Ovary (tissue), 9 donors: ENCODE results near the gene SULT1A3. TPM values are rescaled to one million over a fixed set of nuclear protein-coding genes. Genes with fewer than 3 reads are reported as not detected.
"Not testable (repeated sequence)": the region's sequence is repeated elsewhere in the genome, so short reads cannot be mapped to it uniquely, and the experiment has no call there.

Experiments
- DNase-seq, 5 donors: peaks; one replicate each; pipeline ENCODE4 v3.0.0-alpha.2; 2019 to 2020
- H3K27ac ChIP-seq, 2 donors: fragments of 200-600 bp; one replicate each; pipeline versions ENCODE4 v1.5.1 to v1.8.0; 2019 to 2022
- H3K27me3 ChIP-seq: fragments of 200-600 bp; one replicate; pipeline ENCODE4 v1.8.0; 2022
- H3K36me3 ChIP-seq: fragments of 200-600 bp; sonication (generic); one replicate; pipeline ENCODE4 v1.5.1; 2019
- H3K4me1 ChIP-seq: one replicate; pipeline ENCODE4 v1.8.1; 2013; ENCODE audit warnings: mild to moderate bottlenecking, moderate library complexity; ENCODE audit not compliant: insufficient read depth
- H3K4me3 ChIP-seq: fragments of 200-600 bp; sonication (generic); one replicate; pipeline ENCODE4 v1.5.1; 2017
- H3K9me3 ChIP-seq, 2 donors: fragments of 200-600 bp in 1 of 2; sonication (generic) in 1 of 2; one replicate each; pipeline versions ENCODE4 v1.5.1 to v1.8.1; 2013 to 2019; ENCODE audit warnings: mild to moderate bottlenecking in 1 of 2, moderate library complexity in 1 of 2
- EP300 ChIP-seq: sonication (generic); formaldehyde crosslinking; IDR thresholded peaks from one replicate; pipeline ENCODE4 v1.6.1; 2017; ENCODE audit warnings: antibody characterized with exemption
- POLR2A ChIP-seq: fragments of 450-650 bp; IDR thresholded peaks from one replicate; pipeline ENCODE4 v1.6.1; 2017; ENCODE audit warnings: antibody characterized with exemption, mild to moderate bottlenecking, moderate library complexity
- WGBS, 3 donors: extraction: QIAGEN DNeasy Blood & Tissue Kit in 1 of 3; methylation state at CpG; one replicate each; pipeline versions ENCODE4 v1.1.5 to v1.1.7; 2013 to 2017; 5-methylcytosine and 5-hydroxymethylcytosine counted together
- intact Hi-C, 4 donors: fragments of 100-400 bp; cut with DNase I; formaldehyde crosslinking; loops; one replicate each; pipeline versions ENCODE4 v1.11.0 to v1.15.1; 2022 to 2023
- polyA plus RNA-seq, 2 donors: library from polyadenylated mRNA; stranded (reverse); fragments of 200-250 nt in 1 of 2; fragments of 350-450 nt in 1 of 2; fragmentation: Illumina TruSeq in 1 of 2; extraction: RNeasy Lipid Tissue Mini Kit (QIAGEN cat#74804) in 1 of 2; gene quantifications; one replicate each; pipeline ENCODE4 v1.2.3, GENCODE V29; 2013 to 2014
- total RNA-seq, 7 donors: library from RNA; depleted of rRNA in 2 of 7; stranded (reverse); fragments of >200 nt in 2 of 7; fragmentation: NEBNext Ultra II Directional in 3 of 7; extraction: Animal tissue kit (Norgen Biotek cat#: 25700) in 3 of 7; gene quantifications; one replicate each; pipeline versions ENCODE4 v1.1.0 to v1.2.4, GENCODE V29; 2016 to 2023
- TF ChIP-seq, protein P1 (sequence below), 3 donors: fragments of 450-650 bp in 2 of 3; fragments of 200-600 bp in 1 of 3; IDR thresholded peaks; one replicate each; pipeline versions ENCODE4 v1.5.1 to v1.8.0; 2016 to 2022; ENCODE audit warnings: antibody characterized with exemption in 3 of 3, mild to moderate bottlenecking in 1 of 3
- donor health status: DM: no; HTN: no; CAD: no; lungs with moderate emphysema.
- donor health status: DM: no; HTN: no; CAD: no.
- donor health status: Bipolar disorder and iron deficiency.
- donor health status: DM: yes; HTN: yes; CAD: no.
- donor health status: DM: no; HTN: no; CAD: no.
- donor health status: DM: yes; HTN: yes; CAD: no.

SULT1A3 gene
- total and polyA plus RNA-seq, 9 donors = 4.1 to 12.5 (median 10.0) TPM

DNA sequence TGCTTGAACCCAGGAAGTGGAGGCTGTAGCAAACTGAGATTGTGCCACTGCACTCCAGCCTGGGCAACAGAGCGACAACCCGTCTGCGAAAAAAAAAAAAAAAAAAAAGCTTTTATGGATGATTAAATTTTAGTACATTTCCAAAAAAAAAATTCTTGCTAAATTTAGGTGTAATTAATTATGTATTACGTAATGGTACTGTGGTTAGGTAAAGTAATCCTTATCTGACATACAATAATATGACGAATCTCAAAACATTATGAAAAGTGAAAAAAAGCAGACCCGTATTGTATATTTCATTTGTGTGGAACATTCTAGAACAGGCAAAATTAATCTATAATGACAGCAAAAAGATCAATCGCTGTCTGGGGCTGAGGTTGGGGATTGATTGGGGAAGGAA is 26.0 kb upstream of the SULT1A3 start:
- no peak for DNase-seq
- no peaks in the 10 kb centered on the region for H3K36me3 ChIP-seq
- H3K27ac ChIP-seq = no peak overlapping the region
- intact Hi-C loops = no loop called here
- no peaks in the 10 kb centered on the region for H3K4me1 ChIP-seq
- no peak for TF ChIP-seq POLR2A
- no peaks in the 10 kb centered on the region for H3K27me3 ChIP-seq
- H3K4me3 ChIP-seq = no peak overlapping the region
- 76 to 79% (median 76%) methylated on average over 7 of the region's 7 CpGs for WGBS, 3 donors
- no peaks in the 10 kb centered on the region for H3K9me3 ChIP-seq

DNA sequence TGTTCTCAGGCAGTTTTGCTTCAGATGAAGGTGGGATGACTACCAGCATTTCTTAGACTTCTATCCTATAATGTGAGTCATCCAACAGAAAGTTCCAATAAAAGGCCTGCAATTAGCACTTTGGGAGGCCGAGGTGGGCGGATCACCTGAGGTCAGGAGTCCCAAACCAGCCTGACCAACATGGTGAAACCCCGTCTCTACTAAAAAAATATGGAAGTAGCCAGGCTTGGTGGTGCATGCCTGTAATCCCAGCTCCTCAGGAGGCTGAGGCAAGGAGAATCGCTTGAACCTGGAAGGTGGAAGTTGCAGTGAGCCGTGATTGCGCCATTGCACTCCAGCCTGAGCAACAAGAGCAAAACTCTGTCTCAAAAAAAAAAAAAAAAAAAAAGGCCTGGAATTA is 22.2 kb upstream of the SULT1A3 start:
- H3K9me3 ChIP-seq, H3K27me3 ChIP-seq, H3K27ac ChIP-seq, intact Hi-C loops, H3K4me1 ChIP-seq, H3K36me3 ChIP-seq, DNase-seq, H3K4me3 ChIP-seq: not testable (repeated sequence)
- 86 to 87% (median 87%) methylated on average over 6 of the region's 6 CpGs for WGBS, 3 donors

DNA sequence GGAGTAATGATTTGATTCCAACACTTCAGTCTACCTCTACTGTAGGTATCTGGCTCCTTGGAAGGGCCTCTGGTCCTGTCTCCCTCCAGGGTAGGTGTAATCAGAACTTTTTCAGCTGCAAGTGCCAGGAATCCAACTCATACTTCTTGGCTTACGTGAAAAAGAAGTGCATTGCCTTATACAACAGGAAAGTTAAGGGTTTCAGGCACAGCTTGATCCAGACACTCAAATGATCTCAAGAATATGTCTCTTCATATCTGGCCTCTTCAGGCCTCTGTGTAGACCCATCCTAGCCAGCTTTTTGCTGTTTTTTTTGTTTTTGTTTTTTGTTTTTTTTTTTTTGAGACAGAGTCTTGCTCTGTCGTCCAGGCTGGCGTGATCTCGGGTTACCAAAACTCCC is 19.9 kb upstream of the SULT1A3 start:
- no peaks in the 10 kb centered on the region for H3K9me3 ChIP-seq
- no peak overlapping the region for H3K27ac ChIP-seq
- TF ChIP-seq POLR2A = no peak
- no peak for TF ChIP-seq EP300
- TF ChIP-seq, protein P1, sequence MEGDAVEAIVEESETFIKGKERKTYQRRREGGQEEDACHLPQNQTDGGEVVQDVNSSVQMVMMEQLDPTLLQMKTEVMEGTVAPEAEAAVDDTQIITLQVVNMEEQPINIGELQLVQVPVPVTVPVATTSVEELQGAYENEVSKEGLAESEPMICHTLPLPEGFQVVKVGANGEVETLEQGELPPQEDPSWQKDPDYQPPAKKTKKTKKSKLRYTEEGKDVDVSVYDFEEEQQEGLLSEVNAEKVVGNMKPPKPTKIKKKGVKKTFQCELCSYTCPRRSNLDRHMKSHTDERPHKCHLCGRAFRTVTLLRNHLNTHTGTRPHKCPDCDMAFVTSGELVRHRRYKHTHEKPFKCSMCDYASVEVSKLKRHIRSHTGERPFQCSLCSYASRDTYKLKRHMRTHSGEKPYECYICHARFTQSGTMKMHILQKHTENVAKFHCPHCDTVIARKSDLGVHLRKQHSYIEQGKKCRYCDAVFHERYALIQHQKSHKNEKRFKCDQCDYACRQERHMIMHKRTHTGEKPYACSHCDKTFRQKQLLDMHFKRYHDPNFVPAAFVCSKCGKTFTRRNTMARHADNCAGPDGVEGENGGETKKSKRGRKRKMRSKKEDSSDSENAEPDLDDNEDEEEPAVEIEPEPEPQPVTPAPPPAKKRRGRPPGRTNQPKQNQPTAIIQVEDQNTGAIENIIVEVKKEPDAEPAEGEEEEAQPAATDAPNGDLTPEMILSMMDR (IDR thresholded peaks at IDR 0.05) = no peak
- intact Hi-C loops = no loop called here
- no peaks in the 10 kb centered on the region for H3K36me3 ChIP-seq
- 85 to 91% (median 89%) methylated on average over 4 of the region's 4 CpGs for WGBS, 3 donors
- no peak overlapping the region for H3K4me3 ChIP-seq
- peaks cover 7% of the 10 kb centered on the region for H3K4me1 ChIP-seq
- no peak for DNase-seq
- no peaks in the 10 kb centered on the region for H3K27me3 ChIP-seq

DNA sequence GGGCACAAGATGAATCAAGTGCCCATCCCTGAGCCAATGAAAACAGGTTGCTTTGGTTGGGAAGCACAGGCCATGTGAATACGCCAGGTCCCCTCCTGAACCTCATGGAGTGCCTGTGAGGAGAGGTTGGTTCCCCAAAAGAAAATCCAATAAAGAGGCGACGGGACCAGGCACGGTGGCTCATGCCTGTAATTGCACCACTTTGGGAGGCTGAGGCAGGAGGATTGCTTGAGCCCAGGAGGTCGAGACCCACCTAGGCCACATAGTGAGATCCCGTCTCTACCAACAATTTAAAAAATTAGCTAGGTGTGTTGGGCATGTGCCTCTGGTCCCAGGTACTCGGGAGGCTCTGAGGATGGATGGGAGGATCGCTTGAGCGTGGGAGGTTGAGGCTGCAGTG is 19.1 kb upstream of the SULT1A3 start:
- H3K9me3 ChIP-seq = no peaks in the 10 kb centered on the region
- 90% methylated on average over 9 of the region's 9 CpGs for WGBS, 3 donors
- TF ChIP-seq, protein P1 (IDR thresholded peaks at IDR 0.05) = no peak
- no peak for TF ChIP-seq EP300
- TF ChIP-seq POLR2A = no peak
- no peak for DNase-seq
- no peak overlapping the region for H3K4me3 ChIP-seq
- H3K27ac ChIP-seq = no peak overlapping the region
- H3K36me3 ChIP-seq = no peaks in the 10 kb centered on the region
- H3K4me1 ChIP-seq = peaks cover 8% of the 10 kb centered on the region
- intact Hi-C loops = loop anchor here in 1 of 4 donors (5.0 kb wide), 1 partner anchor 48 kb away; no protein-coding TSS in a partner anchor
- H3K27me3 ChIP-seq = no peaks in the 10 kb centered on the region

DNA sequence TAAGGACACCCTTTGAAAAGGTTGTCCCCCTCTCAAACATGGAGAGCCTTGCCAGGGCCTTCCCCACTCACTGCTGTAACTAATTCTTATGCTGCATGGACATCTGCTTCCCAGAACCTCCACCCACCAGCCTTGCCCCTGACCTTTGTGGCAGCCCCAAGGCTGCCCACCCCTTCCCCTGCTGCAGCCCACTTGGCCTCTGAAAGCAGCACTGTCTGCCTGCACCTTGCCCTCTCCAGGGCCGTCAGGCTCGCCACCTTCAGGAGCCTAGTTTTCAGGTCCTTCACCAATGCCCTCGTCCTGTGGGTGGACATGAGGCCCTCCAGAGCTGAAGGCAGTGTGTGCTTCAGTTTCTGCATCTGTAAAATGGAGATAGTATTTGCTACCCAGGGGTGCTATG is 18.3 kb upstream of the SULT1A3 start:
- Histone ChIP-seq H3K9me3 (no peaks in the 10 kb centered on the region), H3K27me3 (no peaks in the 10 kb centered on the region), H3K4me1 (peaks cover 8% of the 10 kb centered on the region), H3K4me3 (no peak overlapping the region), H3K27ac (no peak overlapping the region), H3K36me3 (no peaks in the 10 kb centered on the region)
- no peak for DNase-seq
- TF ChIP-seq EP300 (no peak), POLR2A (no peak)
- TF ChIP-seq, protein P1 (IDR thresholded peaks at IDR 0.05) = no peak
- intact Hi-C loops = loop anchor here in 1 of 4 donors (5.0 kb wide), 1 partner anchor 48 kb away; no protein-coding TSS in a partner anchor
- 59 to 71% (median 70%) methylated on average over 3 of the region's 3 CpGs for whole genome bisulfite sequencing, 3 donors
